HCT116 (cell line): ENCODE data around the gene GRM3. TPM values are rescaled to one million over a fixed set of nuclear protein-coding genes. Genes with fewer than 3 reads are reported as not detected.
"Not testable (repeated sequence)": the region's sequence is repeated elsewhere in the genome, so short reads cannot be mapped to it uniquely, and the experiment has no call there.

Source experiments
- ATAC-seq: fragments of 200-7000 bp; cut with Tn5 transposase; 2 replicates; pipeline ENCODE4 v1.9.1; 2020; ENCODE audit warnings: mild to moderate bottlenecking, moderate library complexity
- BruUV-seq: library from RNA; stranded (reverse); fragments of 400-500 nt; replicated peaks from 2 replicates; lab custom pipeline; 2021; lab: Mats Ljungman, UMichigan
- CTCF ChIA-PET: fragments of 300-600 bp; sonication (Branson Sonifier 250); formaldehyde crosslinking; loops from one replicate; lab custom pipeline; 2021; ENCODE audit warnings: antibody characterized with exemption; lab: Charles Lee
- POLR2A ChIA-PET: fragments of 300-600, 350-600 bp; sonication (Branson Sonifier 250); formaldehyde crosslinking; loops from one replicate; lab custom pipeline; 2021; ENCODE audit warnings: antibody characterized with exemption; lab: Charles Lee
- RAD21 ChIA-PET, 2 experiments: fragments of 300-600 bp; sonication (Branson Sonifier 250); formaldehyde crosslinking; loops; one replicate each; lab custom pipeline; 2023; ENCODE audit warnings: low total read pairs in 2 of 2; ENCODE audit not compliant: uncharacterized antibody in 2 of 2, unreplicated experiment in 2 of 2, low non-redundant PET in 1 of 2; lab: Charles Lee
- DNase-seq: peaks from one replicate; pipeline ENCODE4 v3.0.0-alpha.2; 2010; ENCODE audit warnings: low read depth, low spot score
- H2AFZ ChIP-seq: fragments of 200-600 bp; shearing (Covaris generic), sonication (generic); 2 replicates; pipeline ENCODE4 v1.6.1; 2017; ENCODE audit warnings: low read depth, mixed run types, mixed read lengths, antibody characterized with exemption, low read length; ENCODE audit not compliant: poor library complexity, severe bottlenecking
- H3K27ac ChIP-seq: 2 replicates; pipeline ENCODE4 v1.5.1; 2012; ENCODE audit warnings: low read depth, low read length
- H3K27me3 ChIP-seq: fragments of 200-600 bp; sonication (generic); 2 replicates; pipeline ENCODE4 v1.6.1; 2016; ENCODE audit warnings: mixed run types, low read length, mixed read lengths; ENCODE audit not compliant: insufficient read depth
- H3K36me3 ChIP-seq, 2 experiments: fragments of 200-500 bp in 1 of 2; fragments of 200-600 bp in 1 of 2; sonication (Bioruptor generic) in 1 of 2; sonication (generic) in 1 of 2; 2 replicates each; pipeline versions ENCODE4 v1.5.1 to v1.6.1; 2014 to 2016; ENCODE audit warnings: low read length in 2 of 2, inconsistent platforms in 1 of 2, mixed read lengths in 1 of 2, mixed run types in 1 of 2; ENCODE audit not compliant: insufficient read depth in 2 of 2, control insufficient read depth in 1 of 2
- H3K4me1 ChIP-seq, 2 experiments: fragments of 200-600 bp in 1 of 2; sonication (generic) in 1 of 2; 2 replicates each; pipeline versions ENCODE4 v1.5.1 to v1.6.1; 2012 to 2017; ENCODE audit warnings: low read length in 2 of 2, inconsistent platforms in 1 of 2, mild to moderate bottlenecking in 1 of 2, mixed read lengths in 1 of 2, mixed run types in 1 of 2, moderate library complexity in 1 of 2; ENCODE audit not compliant: insufficient read depth in 2 of 2, control insufficient read depth in 1 of 2
- H3K4me2 ChIP-seq: fragments of 200-600 bp; sonication (generic); 2 replicates; pipeline ENCODE4 v1.6.1; 2017; ENCODE audit warnings: mixed run types, low read length, mixed read lengths
- H3K4me3 ChIP-seq, 2 experiments: fragments of 200-600 bp in 1 of 2; sonication (generic) in 1 of 2; replicated peaks in 1 of 2; 2 replicates each; pipeline ENCODE4 v1.5.1; 2011 to 2016; ENCODE audit warnings: low read length in 2 of 2, control low read depth in 1 of 2, low read depth in 1 of 2, mild to moderate bottlenecking in 1 of 2, mixed read lengths in 1 of 2, mixed run types in 1 of 2
- H3K79me2 ChIP-seq: fragments of 200-600 bp; sonication (generic); 2 replicates; pipeline ENCODE4 v1.6.1; 2017; ENCODE audit warnings: mild to moderate bottlenecking, mixed run types, low read length, moderate library complexity, mixed read lengths; ENCODE audit not compliant: insufficient read depth
- H3K9ac ChIP-seq: fragments of 200-600 bp; sonication (generic); 2 replicates; pipeline ENCODE4 v1.6.1; 2016; ENCODE audit warnings: low read length, mixed read lengths
- H3K9me2 ChIP-seq: fragments of 200-600 bp; sonication (generic), shearing (Covaris generic); 2 replicates; pipeline ENCODE4 v1.6.1; 2017; ENCODE audit warnings: mixed run types, mild to moderate bottlenecking, moderate library complexity; ENCODE audit not compliant: insufficient read depth
- H3K9me3 ChIP-seq, 2 experiments: fragments of 200-500 bp in 1 of 2; fragments of 200-600 bp in 1 of 2; sonication (Bioruptor generic) in 1 of 2; sonication (generic) in 1 of 2; 2 replicates each; pipeline ENCODE4 v1.6.1; 2014 to 2017; ENCODE audit warnings: low read length in 2 of 2, mixed read lengths in 2 of 2, inconsistent platforms in 1 of 2, low read depth in 1 of 2, mild to moderate bottlenecking in 1 of 2, mixed run types in 1 of 2, moderate library complexity in 1 of 2; ENCODE audit not compliant: control insufficient read depth in 1 of 2, insufficient read depth in 1 of 2
- H4K20me1 ChIP-seq: fragments of 200-600 bp; sonication (generic), shearing (Covaris generic); 2 replicates; pipeline ENCODE4 v1.6.1; 2017; ENCODE audit warnings: mixed run types, mild to moderate bottlenecking, moderate library complexity; ENCODE audit not compliant: insufficient read depth
- CBX3 ChIP-seq: IDR thresholded peaks from 2 replicates; pipeline ENCODE4 v1.6.1; 2012; ENCODE audit warnings: low read depth
- EZH2 ChIP-seq: fragments of 200-600 bp; sonication (generic); IDR thresholded peaks from 2 replicates; pipeline ENCODE4 v1.6.1; 2017; ENCODE audit warnings: antibody characterized with exemption, mixed run types
- intact Hi-C: fragments of 100-400 bp; cut with micrococcal nuclease; formaldehyde crosslinking; loops from 2 replicates; pipeline ENCODE4 v1.10.0; 2022
- total RNA-seq: library from RNA; stranded (reverse); gene quantifications from one replicate; pipeline ENCODE4 v1.2.1, GENCODE V29; 2021; ENCODE audit not compliant: unreplicated experiment
- TF ChIP-seq, protein P1 (sequence below), 3 experiments: fragments of 200-600 bp in 1 of 3; sonication (generic) in 1 of 3; IDR thresholded peaks in 2 of 3; conservative IDR thresholded peaks in 1 of 3; 2 replicates each; pipeline ENCODE4 v1.5.1; 2012 to 2017; ENCODE audit warnings: low read depth in 2 of 3, low read length in 2 of 3, antibody characterized with exemption in 1 of 3, borderline replicate concordance in 1 of 3, control low read depth in 1 of 3, mild to moderate bottlenecking in 1 of 3, mixed read lengths in 1 of 3, mixed run types in 1 of 3, moderate library complexity in 1 of 3; ENCODE audit not compliant: insufficient read depth in 1 of 3
- TF ChIP-seq, protein P2 (sequence below): IDR thresholded peaks from 2 replicates; pipeline ENCODE4 v1.6.1; 2012
- TF ChIP-seq, protein P3 (sequence below): IDR thresholded peaks from 2 replicates; pipeline ENCODE4 v1.6.1; 2011; ENCODE audit warnings: mild to moderate bottlenecking, low read length, moderate library complexity; ENCODE audit not compliant: insufficient replicate concordance; ENCODE audit errors: extremely low read depth

GRM3 gene
- total RNA-seq, 1 experiment from 2014 or later: not detected

DNA sequence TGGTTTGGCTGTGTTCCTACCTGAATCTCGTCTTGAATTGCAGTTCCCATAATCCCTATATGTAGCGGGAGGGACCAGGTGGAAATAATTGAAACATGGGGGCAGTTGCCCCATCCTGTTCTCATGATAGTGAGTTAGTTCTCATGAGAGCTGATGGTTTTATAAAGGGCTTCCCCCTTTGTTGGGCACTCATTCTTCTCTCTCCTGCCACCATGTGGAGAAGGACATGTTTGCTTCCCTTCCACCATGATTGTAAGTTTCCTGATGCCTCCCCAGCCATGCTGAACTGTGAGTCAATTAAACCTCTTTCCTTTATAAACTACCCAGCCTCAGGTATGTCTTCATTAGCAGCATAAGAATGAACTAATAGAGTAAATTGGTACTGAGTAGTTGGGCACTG, 28.0 kb upstream of the GRM3 start:
- H3K27ac ChIP-seq, H3K9me2 ChIP-seq, POLR2A ChIA-PET, H4K20me1 ChIP-seq, intact Hi-C loops, H3K36me3 ChIP-seq, BruUV-seq, H3K9me3 ChIP-seq, H3K4me3 ChIP-seq, H3K27me3 ChIP-seq, CTCF ChIA-PET, H3K4me2 ChIP-seq, H3K79me2 ChIP-seq, DNase-seq, H3K4me1 ChIP-seq, H3K9ac ChIP-seq, RAD21 ChIA-PET: not testable (repeated sequence)
- peak overlapping the region; percentile 70 for H2AFZ ChIP-seq
- TF ChIP-seq, protein P1, sequence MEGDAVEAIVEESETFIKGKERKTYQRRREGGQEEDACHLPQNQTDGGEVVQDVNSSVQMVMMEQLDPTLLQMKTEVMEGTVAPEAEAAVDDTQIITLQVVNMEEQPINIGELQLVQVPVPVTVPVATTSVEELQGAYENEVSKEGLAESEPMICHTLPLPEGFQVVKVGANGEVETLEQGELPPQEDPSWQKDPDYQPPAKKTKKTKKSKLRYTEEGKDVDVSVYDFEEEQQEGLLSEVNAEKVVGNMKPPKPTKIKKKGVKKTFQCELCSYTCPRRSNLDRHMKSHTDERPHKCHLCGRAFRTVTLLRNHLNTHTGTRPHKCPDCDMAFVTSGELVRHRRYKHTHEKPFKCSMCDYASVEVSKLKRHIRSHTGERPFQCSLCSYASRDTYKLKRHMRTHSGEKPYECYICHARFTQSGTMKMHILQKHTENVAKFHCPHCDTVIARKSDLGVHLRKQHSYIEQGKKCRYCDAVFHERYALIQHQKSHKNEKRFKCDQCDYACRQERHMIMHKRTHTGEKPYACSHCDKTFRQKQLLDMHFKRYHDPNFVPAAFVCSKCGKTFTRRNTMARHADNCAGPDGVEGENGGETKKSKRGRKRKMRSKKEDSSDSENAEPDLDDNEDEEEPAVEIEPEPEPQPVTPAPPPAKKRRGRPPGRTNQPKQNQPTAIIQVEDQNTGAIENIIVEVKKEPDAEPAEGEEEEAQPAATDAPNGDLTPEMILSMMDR (IDR thresholded peaks at IDR 0.05 in 2 of 3, conservative IDR thresholded peaks at IDR 0.05 in 1 of 3; ENCODE audit: borderline replicate concordance in 1 of 3, insufficient read depth in 1 of 3, low read depth in 2 of 3, low read length in 2 of 3): peak in 2 of 3 experiments; percentile 33; a peak in 3 of 6 replicates
- ATAC-seq: peak; percentile 69

DNA sequence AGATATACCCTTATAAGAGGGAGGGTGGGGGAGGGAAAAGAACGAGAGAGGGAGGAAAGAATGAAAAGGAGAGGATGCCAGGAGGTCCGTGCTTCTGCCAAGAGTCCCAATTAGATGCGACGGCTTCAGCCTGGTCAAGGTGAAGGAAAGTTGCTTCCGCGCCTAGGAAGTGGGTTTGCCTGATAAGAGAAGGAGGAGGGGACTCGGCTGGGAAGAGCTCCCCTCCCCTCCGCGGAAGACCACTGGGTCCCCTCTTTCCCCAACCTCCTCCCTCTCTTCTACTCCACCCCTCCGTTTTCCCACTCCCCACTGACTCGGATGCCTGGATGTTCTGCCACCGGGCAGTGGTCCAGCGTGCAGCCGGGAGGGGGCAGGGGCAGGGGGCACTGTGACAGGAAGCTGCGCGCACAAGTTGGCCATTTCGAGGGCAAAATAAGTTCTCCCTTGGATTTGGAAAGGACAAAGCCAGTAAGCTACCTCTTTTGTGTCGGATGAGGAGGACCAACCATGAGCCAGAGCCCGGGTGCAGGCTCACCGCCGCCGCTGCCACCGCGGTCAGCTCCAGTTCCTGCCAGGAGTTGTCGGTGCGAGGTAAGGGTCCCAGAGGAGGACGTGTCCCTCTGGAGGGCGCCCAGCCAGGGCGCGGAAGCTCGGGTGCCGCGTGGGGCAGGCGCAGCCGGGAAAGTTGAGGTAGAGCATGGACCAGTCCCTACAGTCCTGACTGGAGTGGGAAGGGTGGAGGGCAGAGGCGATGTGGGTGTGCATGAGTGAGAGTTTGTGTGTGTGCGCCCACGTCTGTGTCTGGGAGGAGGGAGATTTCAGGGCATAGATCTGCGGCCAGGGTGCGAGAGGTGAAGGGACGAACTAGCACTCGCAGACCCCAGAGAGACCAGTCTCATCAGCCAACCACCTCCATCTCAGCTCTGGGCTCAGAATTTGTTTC, 844 bp downstream of the GRM3 start:
- Histone ChIP-seq H3K79me2 (no peaks in the 10 kb centered on the region), H3K9ac (no peak overlapping the region), H3K9me2 (no peaks in the 10 kb centered on the region), H3K4me1 (no peaks in the 10 kb centered on the region), H3K27ac (no peak overlapping the region), H3K9me3 (no peaks in the 10 kb centered on the region), H2AFZ (no peak overlapping the region), H3K27me3 (0 out of 2 replicates have a peak, but pooled peaks cover 7% of the 10 kb centered on the region), H3K36me3 (no peaks in the 10 kb centered on the region), H3K4me2 (no peak overlapping the region), H4K20me1 (no peaks in the 10 kb centered on the region), H3K4me3 (no peak overlapping the region)
- BruUV-seq: no TSS peak
- ATAC-seq (no peak), DNase-seq (no peak)
- intact Hi-C loops: no loop called here
- ChIA-PET RAD21 (no interaction called here), POLR2A (no interaction called here), CTCF (no interaction called here)
- TF ChIP-seq, protein P2, sequence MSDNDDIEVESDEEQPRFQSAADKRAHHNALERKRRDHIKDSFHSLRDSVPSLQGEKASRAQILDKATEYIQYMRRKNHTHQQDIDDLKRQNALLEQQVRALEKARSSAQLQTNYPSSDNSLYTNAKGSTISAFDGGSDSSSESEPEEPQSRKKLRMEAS: no peak
- TF ChIP-seq CBX3: no peak
- TF ChIP-seq EZH2: no peak
- TF ChIP-seq, protein P3, sequence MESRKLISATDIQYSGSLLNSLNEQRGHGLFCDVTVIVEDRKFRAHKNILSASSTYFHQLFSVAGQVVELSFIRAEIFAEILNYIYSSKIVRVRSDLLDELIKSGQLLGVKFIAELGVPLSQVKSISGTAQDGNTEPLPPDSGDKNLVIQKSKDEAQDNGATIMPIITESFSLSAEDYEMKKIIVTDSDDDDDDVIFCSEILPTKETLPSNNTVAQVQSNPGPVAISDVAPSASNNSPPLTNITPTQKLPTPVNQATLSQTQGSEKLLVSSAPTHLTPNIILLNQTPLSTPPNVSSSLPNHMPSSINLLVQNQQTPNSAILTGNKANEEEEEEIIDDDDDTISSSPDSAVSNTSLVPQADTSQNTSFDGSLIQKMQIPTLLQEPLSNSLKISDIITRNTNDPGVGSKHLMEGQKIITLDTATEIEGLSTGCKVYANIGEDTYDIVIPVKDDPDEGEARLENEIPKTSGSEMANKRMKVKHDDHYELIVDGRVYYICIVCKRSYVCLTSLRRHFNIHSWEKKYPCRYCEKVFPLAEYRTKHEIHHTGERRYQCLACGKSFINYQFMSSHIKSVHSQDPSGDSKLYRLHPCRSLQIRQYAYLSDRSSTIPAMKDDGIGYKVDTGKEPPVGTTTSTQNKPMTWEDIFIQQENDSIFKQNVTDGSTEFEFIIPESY: no peak
